ENCODE data around the gene UGGT2. TPM values are rescaled to one million over a fixed set of nuclear protein-coding genes. Genes with fewer than 3 reads are reported as not detected.

Gene UGGT2
- polyA plus RNA-seq, 2 of the 4 experiments (the other 2 are of a cell fraction): 10.3 to 27.9 TPM

- FAIRE-seq (no peak), ATAC-seq (no peak; a peak in 1 of 6 replicates), DNase-seq (ENCODE audit: low read depth in 1 of 2, low spot score in 1 of 2) (no peak)
- CTCF ChIA-PET: interaction anchor here (1.1 kb wide), 2 partner anchors 10 to 157 kb away, joined by 3 read pairs; no protein-coding TSS in a partner anchor
- H3K4me3 ChIP-seq: no peak overlapping the region
- H3K27ac ChIP-seq: no peak overlapping the region
- no peak for TF ChIP-seq ESRRA (IDR thresholded peaks at IDR 0.05; ENCODE audit: borderline replicate concordance, low read length)
- TF ChIP-seq HES2 (IDR thresholded peaks at IDR 0.05): no peak
- no peak for TF ChIP-seq RARB (CRISPR knock-in tag; IDR thresholded peaks at IDR 0.05)
- TF ChIP-seq BCL3 (IDR thresholded peaks at IDR 0.05): no peak
- no peak for TF ChIP-seq JUNB (IDR thresholded peaks at IDR 0.05)
- TF ChIP-seq REST (IDR thresholded peaks at IDR 0.05): no peak
- TF ChIP-seq HOXB5 (CRISPR knock-in tag; IDR thresholded peaks at IDR 0.05): no peak
- TF ChIP-seq JUN (IDR thresholded peaks at IDR 0.05): no peak
- TF ChIP-seq RCOR1 (IDR thresholded peaks at IDR 0.05; ENCODE audit: low read depth, low read length): no peak
- TF ChIP-seq CHD4 (IDR thresholded peaks at IDR 0.05; ENCODE audit: borderline replicate concordance): no peak
- no peak for TF ChIP-seq MYC (IDR thresholded peaks at IDR 0.05; ENCODE audit: borderline replicate concordance, low read length)
- TF ChIP-seq SREBF2 (IDR thresholded peaks at IDR 0.05): no peak
- TF ChIP-seq HEYL (CRISPR knock-in tag; IDR thresholded peaks at IDR 0.05): no peak
- peaks cover 14% of the 10 kb centered on the region for H3K4me1 ChIP-seq
- 93% methylated on average over 6 of the region's 6 CpGs for WGBS (ENCODE audit: missing lambda C conversion rate)
- H3K9me3 ChIP-seq: no peaks in the 10 kb centered on the region
- POLR2A ChIA-PET: no interaction called here
- H3K4me2 ChIP-seq: no peak overlapping the region
Measured at GRCh38 chr13:95781016-95781415, 272.2 kb downstream of the UGGT2 start.

GRCh38 chr13:95779522-95779921 is 273.7 kb downstream of the UGGT2 start:
- DNase-seq (ENCODE audit: low read depth in 1 of 2, low spot score in 1 of 2): no peak
- H3K4me2 ChIP-seq: no peak overlapping the region
- TF ChIP-seq CEBPB (IDR thresholded peaks at IDR 0.05): no peak
- no peak for TF ChIP-seq USF2 (IDR thresholded peaks at IDR 0.05)
- no peak for TF ChIP-seq RFX5 (IDR thresholded peaks at IDR 0.05)
- no peaks in the 10 kb centered on the region for H3K9me3 ChIP-seq
- 89% methylated on average over 1 of the region's 1 CpG for WGBS (ENCODE audit: missing lambda C conversion rate)
- H3K4me3 ChIP-seq: no peak overlapping the region
- no peak for FAIRE-seq
- ChIA-PET POLR2A (no interaction called here), CTCF (no interaction called here)
- no peak for ATAC-seq
- H3K27ac ChIP-seq: no peak overlapping the region
- H3K4me1 ChIP-seq: peaks cover 11% of the 10 kb centered on the region

- FAIRE-seq (no peak), DNase-seq (ENCODE audit: low read depth in 1 of 2, low spot score in 1 of 2) (no peak), ATAC-seq (no peak)
- H3K4me2 ChIP-seq: no peak overlapping the region
- no peaks in the 10 kb centered on the region for H3K4me1 ChIP-seq
- H3K9me3 ChIP-seq: no peaks in the 10 kb centered on the region
- H3K4me3 ChIP-seq: no peak overlapping the region
- POLR2A ChIA-PET: no interaction called here
- no peak overlapping the region for H3K27ac ChIP-seq
- 95% methylated on average over 4 of the region's 4 CpGs for WGBS (ENCODE audit: missing lambda C conversion rate)
- CTCF ChIA-PET: no interaction called here
- TF ChIP-seq CBX2 (IDR thresholded peaks at IDR 0.05; ENCODE audit: borderline replicate concordance, low read depth): no peak
- no peak for TF ChIP-seq PBX3 (IDR thresholded peaks at IDR 0.05)
- TF ChIP-seq NR3C1 (IDR thresholded peaks at IDR 0.05): no peak
- no peak for TF ChIP-seq RARB (CRISPR knock-in tag; IDR thresholded peaks at IDR 0.05)
- no peak for TF ChIP-seq ZSCAN20 (CRISPR knock-in tag; IDR thresholded peaks at IDR 0.05)
- TF ChIP-seq KDM1A (IDR thresholded peaks at IDR 0.05; ENCODE audit: low read depth): no peak
- no peak for TF ChIP-seq TP53 (CRISPR knock-in tag; IDR thresholded peaks at IDR 0.05)
- TF ChIP-seq CHD2 (IDR thresholded peaks at IDR 0.05; ENCODE audit: low read length, partially characterized antibody): no peak
- no peak for TF ChIP-seq CEBPB (IDR thresholded peaks at IDR 0.05)
- TF ChIP-seq EP300 (IDR thresholded peaks at IDR 0.05): no peak
- no peak for TF ChIP-seq BCL3 (IDR thresholded peaks at IDR 0.05)
- TF ChIP-seq HOXA7 (CRISPR knock-in tag; IDR thresholded peaks at IDR 0.05): no peak
- no peak for TF ChIP-seq HEYL (CRISPR knock-in tag; IDR thresholded peaks at IDR 0.05)
- TF ChIP-seq BHLHE40 (IDR thresholded peaks at IDR 0.05; ENCODE audit: low read depth, low read length): no peak
Measured at GRCh38 chr13:95771905-95772304, 281.3 kb downstream of the UGGT2 start.

Data from A549 (cell line).